GM19324 (cell line): ENCODE data around the gene IDH2.
A peak's percentile ranks its signal among the peaks of the same experiment; 100 is the strongest.
"Not testable (repeated sequence)": the region's sequence is repeated elsewhere in the genome, so short reads cannot be mapped to it uniquely, and the experiment has no call there.

Source experiments
- ATAC-seq: cut with Tn5 transposase; IDR thresholded peaks from one replicate; pipeline ENCODE4 v1.9.1; 2021; ENCODE audit warnings: mild to moderate bottlenecking, moderate library complexity; ENCODE audit not compliant: unreplicated experiment, low FRiP score

IDH2 gene

GRCh38 chr15:90101969-90102890 lies at the start of gene IDH2:
TSS of gene IDH2 (minus strand) at chr15:90102468. CDS start at chr15:90102390, 78 bp downstream.
- ATAC-seq, result peak; percentile 79

- not testable (repeated sequence) for ATAC-seq
These were observed 48.3 kb upstream of the IDH2 start for GRCh38 chr15:90150551-90150950.

GRCh38 chr15:90149609-90150340 lies 47.5 kb upstream of the IDH2 start:
- ATAC-seq, result no peak

- not testable (repeated sequence) for ATAC-seq
These were observed 44.0 kb upstream of the IDH2 start for GRCh38 chr15:90146198-90146761.

- ATAC-seq, result no peak
These were observed 43.5 kb upstream of the IDH2 start for GRCh38 chr15:90145761-90146160.

GRCh38 chr15:90145259-90145658 lies 43.0 kb upstream of the IDH2 start:
- no peak for ATAC-seq

GRCh38 chr15:90143166-90143655 lies 40.9 kb upstream of the IDH2 start:
- ATAC-seq, result no peak

GRCh38 chr15:90142216-90143165 lies 40.2 kb upstream of the IDH2 start:
- no peak for ATAC-seq

GRCh38 chr15:90141646-90142045 lies 39.4 kb upstream of the IDH2 start:
- no peak for ATAC-seq

- ATAC-seq, result not testable (repeated sequence)
These were observed 37.3 kb upstream of the IDH2 start for GRCh38 chr15:90139549-90139948.

GRCh38 chr15:90138071-90138833 lies 36.0 kb upstream of the IDH2 start:
- no peak for ATAC-seq

- no peak for ATAC-seq
These were observed 30.2 kb upstream of the IDH2 start for GRCh38 chr15:90132437-90132836.

GRCh38 chr15:90131848-90132247 lies 29.6 kb upstream of the IDH2 start:
- no peak for ATAC-seq

- ATAC-seq, result no peak
These were observed 28.0 kb upstream of the IDH2 start for GRCh38 chr15:90130291-90130690.

- ATAC-seq, result no peak
These were observed 24.5 kb upstream of the IDH2 start for GRCh38 chr15:90126596-90127435.

GRCh38 chr15:90126022-90126421 lies 23.8 kb upstream of the IDH2 start:
- no peak for ATAC-seq

- no peak for ATAC-seq
These were observed 22.2 kb upstream of the IDH2 start for GRCh38 chr15:90124507-90124906.

- no peak for ATAC-seq
These were observed 18.8 kb upstream of the IDH2 start for GRCh38 chr15:90121086-90121485.
